HG02885 (cell line): ENCODE data around the gene MS4A13.
A peak's percentile ranks its signal among the peaks of the same experiment; 100 is the strongest.
"Not testable (repeated sequence)": the region's sequence is repeated elsewhere in the genome, so short reads cannot be mapped to it uniquely, and the experiment has no call there.

Experiments
- ATAC-seq: cut with Tn5 transposase; IDR thresholded peaks from one replicate; pipeline ENCODE4 v1.9.1; 2021; ENCODE audit warnings: mild to moderate bottlenecking; ENCODE audit not compliant: unreplicated experiment, poor library complexity

The MS4A13 gene

GRCh38 chr11:60515144-60515855 lies at the start of gene MS4A13:
TSS of gene MS4A13 (plus strand) at chr11:60515392. CDS start at chr11:60518084, 2,692 bp downstream.
- ATAC-seq: no peak

GRCh38 chr11:60468829-60469228 lies 46.4 kb upstream of the MS4A13 start:
- ATAC-seq: no peak

GRCh38 chr11:60469723-60470122 lies 45.5 kb upstream of the MS4A13 start:
- ATAC-seq: no peak

- ATAC-seq: peak; percentile 59
Measured at GRCh38 chr11:60477035-60477445, 38.2 kb upstream of the MS4A13 start.

- no peak for ATAC-seq
Measured at GRCh38 chr11:60482361-60482760, 32.8 kb upstream of the MS4A13 start.

- ATAC-seq: peak; percentile 95
Measured at GRCh38 chr11:60485987-60486386, 29.2 kb upstream of the MS4A13 start.

- no peak for ATAC-seq
Measured at GRCh38 chr11:60492488-60493009, 22.6 kb upstream of the MS4A13 start, which contains the start of gene MS4A12. TSS of gene MS4A12 (plus strand) at chr11:60492778. CDS start at chr11:60497319, 4,541 bp downstream.

GRCh38 chr11:60493454-60493853 lies 21.7 kb upstream of the MS4A13 start:
- no peak for ATAC-seq

GRCh38 chr11:60498399-60498798 lies 16.8 kb upstream of the MS4A13 start:
- peak; percentile 38 for ATAC-seq

GRCh38 chr11:60498853-60499252 lies 16.3 kb upstream of the MS4A13 start:
- ATAC-seq: peak; percentile 72

- no peak for ATAC-seq
Measured at GRCh38 chr11:60500276-60500910, 14.8 kb upstream of the MS4A13 start.

GRCh38 chr11:60502221-60502775 lies 12.9 kb upstream of the MS4A13 start:
- no peak for ATAC-seq

- ATAC-seq: no peak
Measured at GRCh38 chr11:60504219-60504905, 10.8 kb upstream of the MS4A13 start.

GRCh38 chr11:60509609-60510008 lies 5.6 kb upstream of the MS4A13 start:
- ATAC-seq: not testable (repeated sequence)

- not testable (repeated sequence) for ATAC-seq
Measured at GRCh38 chr11:60510209-60510608, 5.0 kb upstream of the MS4A13 start.

- peak; percentile 56 for ATAC-seq
Measured at GRCh38 chr11:60511393-60511792, 3.8 kb upstream of the MS4A13 start.

GRCh38 chr11:60512651-60513225 lies 2.5 kb upstream of the MS4A13 start:
- ATAC-seq: no peak

- ATAC-seq: no peak
Measured at GRCh38 chr11:60513496-60514460, 1.4 kb upstream of the MS4A13 start.

- ATAC-seq: peak; percentile 37
Measured at GRCh38 chr11:60528465-60528864, 13.3 kb downstream of the MS4A13 start.
